HG02623 (cell line): ENCODE data around the gene MITF.

ENCODE experiments used
- ATAC-seq: cut with Tn5 transposase; IDR thresholded peaks from one replicate; pipeline ENCODE4 v1.9.1; 2021; ENCODE audit warnings: moderate library complexity; ENCODE audit not compliant: unreplicated experiment

The MITF gene

DNA sequence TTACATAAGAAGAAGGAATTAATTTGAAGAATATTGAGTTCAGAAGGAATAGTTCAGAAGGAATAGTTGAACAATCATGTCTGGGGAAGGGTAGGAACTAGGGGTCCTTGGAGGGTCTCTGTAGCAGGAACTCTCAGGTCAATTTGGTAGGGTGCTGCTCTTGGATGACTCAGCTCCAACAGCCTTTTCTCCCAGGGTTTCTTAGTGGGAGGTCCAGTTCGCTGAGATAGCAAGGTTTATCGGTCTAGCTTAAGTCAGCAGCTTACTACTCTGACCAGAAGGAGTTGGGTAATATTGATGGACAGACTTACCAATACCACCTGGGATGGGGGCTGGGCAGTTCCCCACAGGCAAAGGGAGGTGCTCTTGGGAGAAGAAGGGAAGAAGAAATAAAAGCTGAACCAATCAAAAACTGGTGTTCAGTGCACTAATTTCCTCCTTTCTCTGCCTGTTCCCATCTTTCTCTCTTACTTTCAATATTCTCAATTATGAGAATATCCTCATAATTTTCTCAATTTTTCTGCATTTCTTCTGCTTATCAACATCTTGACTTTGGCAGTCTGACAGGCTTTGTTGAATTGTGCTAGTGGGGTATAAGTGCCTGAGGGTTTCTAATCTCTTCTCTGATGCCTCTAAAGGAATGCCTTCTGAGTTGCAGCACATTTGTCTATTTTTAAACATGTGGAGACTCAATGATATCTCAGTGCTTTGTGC lies 14.4 kb upstream of the MITF start:
- ATAC-seq = no peak

DNA sequence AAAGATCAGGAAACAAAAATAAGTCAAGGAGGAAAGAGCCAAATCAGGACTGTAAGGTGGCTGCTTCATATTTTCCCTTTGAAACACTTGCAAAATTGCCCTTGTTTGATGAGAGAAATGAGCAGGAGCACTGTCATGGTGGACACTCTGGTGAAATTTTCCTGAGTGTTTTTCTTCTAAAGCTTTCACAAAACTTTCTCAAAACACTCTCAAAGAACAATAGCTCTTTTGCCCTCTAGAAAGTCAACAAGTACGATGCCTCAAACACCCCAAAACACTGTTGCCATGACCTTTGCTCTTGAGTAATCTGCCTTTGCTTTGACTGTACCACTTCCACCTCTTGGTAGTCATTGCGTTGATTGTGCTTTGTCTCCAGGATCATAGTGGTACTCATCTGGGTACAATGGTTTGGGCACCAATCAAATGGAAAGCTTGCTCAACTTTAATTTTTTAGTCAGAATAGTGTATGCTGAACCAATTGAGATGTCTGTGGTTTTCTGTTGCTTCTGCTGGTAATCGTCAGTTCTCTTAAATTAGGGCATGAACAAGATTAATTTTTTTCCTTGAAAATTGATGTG lies 13.2 kb upstream of the MITF start:
- ATAC-seq = no peak

DNA sequence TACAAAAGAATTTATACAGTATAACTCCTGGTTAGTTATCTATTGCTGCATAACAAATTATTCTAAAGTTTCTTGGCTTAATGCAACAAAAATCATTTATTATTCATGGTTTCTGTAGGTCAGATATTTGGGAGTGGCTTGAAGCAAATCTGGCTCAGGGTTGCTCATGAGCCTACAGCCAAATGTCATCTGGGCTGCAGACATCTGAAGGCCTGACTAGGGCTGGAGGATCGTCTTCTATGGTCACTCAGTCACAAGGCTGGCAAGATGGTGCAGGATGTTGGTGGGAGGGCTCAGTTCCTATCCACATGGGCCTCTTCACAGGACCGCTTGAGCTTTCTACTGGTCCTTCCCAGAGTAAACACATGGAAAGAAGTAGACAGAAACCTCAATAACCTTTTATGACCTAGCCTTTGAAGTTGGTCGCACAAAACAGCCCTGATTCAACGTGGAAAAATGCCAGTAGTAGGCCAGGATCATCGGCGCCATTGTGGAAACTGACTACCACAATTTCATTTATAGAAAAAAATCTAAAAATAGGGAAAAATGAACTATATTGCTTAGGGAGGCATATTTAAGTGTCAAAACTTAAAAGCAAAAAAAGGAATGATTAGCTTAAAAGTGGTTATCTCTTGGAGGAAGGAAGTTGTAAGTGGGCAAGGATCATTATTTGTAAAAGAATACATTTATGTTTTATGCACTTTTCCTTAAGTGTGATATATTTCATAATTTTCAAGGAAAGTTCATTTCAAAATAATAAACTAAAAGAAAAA lies 9.9 kb upstream of the MITF start:
- no peak for ATAC-seq

DNA sequence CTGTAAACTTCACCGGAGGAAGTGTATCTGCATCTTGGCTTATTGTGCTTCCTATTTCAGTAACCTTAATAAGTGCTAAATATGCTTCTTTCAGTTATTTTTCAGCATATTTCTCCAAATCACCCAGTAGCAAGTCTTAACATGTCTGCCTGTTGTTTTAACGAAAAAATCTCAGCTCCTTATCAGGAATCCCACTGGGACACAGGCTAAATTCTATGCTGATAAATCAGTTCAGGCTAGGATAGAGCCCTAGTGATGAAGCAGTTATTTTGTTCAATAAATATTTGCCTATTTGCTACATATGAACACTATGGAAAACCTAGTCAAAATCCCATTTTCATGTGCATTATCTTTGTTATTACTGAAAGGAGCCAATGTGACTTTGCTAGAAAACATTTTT lies 8.2 kb upstream of the MITF start:
- no peak for ATAC-seq

DNA sequence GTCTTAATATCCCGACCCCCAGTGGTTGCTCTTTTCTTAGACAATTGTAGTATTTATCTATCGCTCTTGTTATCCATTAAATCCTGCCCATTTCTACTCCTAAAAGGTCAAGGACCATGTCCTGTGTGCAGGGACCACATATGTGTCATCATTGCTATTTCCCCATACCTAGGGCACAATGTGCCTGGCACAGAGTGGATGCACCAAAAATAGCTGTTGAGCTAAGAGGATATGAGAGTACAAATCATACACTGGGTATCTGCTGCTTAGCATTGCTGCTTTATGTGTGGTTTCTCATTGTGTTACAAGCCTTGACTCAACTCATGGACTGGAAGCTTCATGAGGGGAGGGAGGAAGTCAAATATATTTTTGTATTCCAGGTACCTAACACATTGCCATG lies 3.4 kb upstream of the MITF start:
- no peak for ATAC-seq

DNA sequence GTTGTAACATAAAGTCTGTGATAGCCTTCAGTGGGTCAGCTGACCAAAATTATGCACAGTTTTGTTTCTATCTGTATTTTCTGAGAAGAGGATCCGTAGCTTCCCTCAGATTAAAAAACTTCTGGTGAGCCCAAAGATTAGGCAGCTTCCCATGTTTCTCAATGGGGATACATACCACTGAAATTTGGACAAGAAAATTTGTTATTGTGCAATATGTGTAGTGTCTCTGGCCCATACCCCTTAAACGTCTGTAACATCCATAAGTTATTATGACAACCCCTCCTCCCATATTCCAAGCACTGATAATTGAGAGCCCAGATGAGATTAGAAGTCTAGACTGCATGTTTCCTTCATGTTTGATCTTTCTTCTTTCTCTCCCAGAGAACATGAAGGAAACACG lies 1.9 kb upstream of the MITF start:
- ATAC-seq = no peak

DNA sequence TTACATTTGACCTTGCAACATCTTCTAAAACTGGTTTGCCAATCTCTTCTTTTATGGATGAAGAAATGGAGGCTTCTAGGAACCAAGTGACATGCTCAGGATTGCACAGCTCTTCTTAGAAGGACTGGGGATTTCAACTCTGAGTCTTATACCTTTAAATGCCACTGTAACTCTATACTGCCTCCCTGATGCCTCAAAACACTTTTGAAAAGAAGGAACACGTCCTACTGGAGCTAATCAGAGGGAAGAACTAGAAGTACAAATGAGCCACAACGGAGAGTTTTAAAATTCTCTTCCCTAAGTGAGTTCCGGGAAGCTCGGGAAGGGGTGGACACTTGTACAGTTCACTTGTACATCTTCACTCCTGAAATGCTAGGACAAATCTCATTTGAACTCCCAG lies 949 bp upstream of the MITF start:
- no peak for ATAC-seq

DNA sequence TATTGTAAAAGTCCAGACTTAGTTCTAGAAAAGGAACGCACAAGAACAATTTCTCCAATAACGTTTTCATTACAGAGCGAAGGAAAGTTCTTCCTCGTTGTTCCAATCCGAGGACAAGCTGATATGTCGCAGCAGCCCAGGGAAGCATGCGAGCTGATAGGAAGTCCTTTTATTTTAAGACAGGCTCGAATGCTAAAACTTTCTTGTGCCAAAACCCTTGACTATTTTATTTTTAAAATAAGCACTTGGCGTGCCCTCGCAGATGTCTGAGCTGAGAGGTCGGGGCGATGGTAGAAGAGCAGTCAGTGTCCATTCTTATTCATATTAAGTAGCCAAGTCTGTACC lies 433 bp upstream of the MITF start:
- ATAC-seq = no peak

DNA sequence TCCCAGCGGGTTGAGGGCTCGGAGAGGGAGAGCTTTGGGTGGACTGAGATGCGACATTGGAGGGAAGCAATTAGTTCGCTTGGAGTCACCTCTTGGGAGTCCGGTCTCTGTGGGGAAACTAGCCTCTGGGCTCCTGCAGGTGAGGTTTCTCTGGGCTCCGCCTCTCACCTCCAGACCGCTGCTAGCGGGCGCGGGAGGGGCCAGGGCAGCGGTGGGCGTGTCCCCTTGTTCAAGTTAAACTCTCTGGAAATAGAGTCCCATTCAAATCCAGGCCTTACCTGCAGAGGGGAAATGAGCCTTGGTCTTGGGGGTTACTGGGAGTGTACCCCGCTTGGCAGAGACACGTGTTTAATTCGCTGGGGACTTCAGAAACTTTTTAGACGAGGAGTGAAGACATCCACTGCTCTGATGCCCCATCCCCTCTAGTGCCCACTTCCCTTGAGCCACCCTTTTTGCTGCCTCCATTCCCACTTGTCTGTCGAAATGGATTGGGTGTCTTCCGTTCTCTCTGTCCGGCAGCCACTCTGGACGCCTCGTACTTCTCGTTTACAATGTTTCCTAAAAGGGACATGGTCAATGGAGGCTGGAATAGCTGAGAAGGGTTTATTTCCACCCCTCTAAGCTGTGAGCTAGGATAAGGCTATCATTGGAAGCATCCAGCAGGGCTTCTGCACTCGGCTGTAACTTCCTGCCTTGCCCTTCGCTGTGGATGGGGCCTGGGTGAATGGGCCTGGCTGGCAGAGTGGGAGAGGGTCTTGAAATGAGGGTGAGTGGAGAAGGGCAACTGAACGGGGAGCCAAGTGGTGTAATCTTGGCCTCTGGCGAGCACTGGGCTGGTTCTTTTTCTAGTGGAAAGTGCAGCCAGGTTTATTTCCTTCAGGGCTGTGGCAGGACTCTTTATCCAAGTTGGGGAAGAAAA lies 1.1 kb downstream of the MITF start:
- no peak for ATAC-seq

DNA sequence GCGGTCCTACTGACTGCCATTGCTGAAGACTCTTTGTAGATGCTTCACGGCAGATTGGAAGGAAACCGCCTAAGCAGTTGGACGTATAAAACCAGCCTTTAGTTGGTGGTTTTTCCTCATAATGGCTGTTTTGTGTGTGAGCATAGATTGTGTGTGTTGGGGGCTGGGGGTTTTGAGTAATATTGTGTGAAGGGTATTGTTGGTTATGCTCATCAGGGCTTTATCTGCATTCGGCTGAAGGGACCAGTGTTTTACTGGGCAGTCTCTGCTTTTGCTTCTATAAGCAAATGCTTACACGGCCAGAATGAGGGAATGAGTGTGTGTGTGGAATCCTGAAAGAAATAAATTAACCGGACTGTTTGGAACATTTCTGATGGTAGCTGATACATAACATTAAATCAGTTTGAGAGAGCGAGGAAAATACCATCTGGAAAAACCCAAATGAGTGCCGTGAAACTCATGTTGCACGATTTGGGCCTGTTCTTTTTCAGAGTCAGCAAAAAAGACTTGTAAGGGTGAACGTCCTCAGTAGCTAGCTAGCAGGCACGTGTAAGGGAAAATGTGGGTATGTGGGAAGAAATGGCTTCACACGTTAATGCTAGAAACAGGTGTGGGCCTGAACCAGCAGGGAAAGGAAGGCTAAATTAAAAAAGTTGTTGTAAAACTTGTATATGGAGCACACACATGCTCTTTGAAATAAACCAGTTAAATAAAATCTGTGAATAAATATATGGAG lies 1.9 kb downstream of the MITF start:
- no peak for ATAC-seq

DNA sequence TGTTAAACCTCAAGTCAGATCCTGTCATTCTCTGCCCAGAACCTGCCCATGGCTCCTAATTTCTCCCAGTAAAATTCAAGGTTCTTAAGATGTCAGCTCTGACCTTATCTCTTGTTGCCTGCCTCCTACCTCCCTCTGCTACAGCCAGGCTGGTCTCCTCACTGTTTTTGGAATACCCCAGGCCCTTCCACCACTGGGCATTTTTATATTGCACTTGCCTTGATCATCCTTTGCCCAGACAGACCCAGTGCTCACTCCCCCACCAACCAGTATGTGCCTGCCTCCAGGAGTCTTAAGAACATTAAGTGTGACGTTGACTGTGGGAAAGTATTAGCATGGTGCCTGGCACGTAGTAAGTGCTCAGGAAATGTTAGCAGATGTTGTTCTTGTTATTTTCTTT lies 3.1 kb downstream of the MITF start:
- ATAC-seq = no peak

DNA sequence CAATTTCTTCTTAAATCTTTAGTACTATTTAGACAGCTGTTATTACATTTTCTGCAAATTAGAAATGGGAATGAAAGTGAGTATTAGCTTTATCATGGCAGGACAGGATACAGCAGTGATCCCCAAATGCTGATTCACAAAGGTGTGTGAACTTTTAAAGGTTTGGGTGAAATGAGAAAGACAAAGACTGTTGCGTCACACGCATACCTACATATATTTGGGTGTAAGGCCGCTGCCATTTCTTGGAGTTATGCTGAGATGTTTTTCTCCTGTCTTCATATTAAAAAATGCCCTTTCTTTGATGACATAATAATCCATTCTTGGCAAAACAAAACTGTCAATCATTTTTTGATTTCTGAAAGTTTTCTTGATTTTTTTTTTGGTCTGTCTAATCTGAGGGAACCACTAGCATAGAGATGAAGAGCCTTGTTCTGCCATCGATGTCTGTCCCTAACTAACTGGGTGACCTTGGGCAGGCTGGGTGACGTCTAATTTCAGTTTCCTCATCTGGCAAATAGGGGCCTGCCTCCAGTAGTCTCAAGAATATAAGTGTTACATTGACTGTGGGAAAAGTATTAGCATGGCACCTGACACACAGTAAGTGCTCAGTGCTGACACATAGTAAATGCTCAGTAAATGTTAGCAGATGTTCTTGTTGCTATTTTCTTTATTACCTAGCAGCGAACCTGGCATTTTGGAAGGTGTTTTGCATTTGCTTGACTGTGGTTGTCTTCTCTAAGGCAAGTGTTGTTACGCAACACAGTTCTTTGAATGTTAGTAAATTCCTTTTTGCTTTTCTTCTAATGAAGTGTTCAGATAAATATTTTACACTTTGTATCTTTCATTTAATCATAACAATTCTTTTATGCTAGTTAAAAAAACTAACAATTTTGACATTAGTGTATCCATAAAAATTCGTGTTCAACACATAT lies 5.0 kb downstream of the MITF start:
- no peak for ATAC-seq

DNA sequence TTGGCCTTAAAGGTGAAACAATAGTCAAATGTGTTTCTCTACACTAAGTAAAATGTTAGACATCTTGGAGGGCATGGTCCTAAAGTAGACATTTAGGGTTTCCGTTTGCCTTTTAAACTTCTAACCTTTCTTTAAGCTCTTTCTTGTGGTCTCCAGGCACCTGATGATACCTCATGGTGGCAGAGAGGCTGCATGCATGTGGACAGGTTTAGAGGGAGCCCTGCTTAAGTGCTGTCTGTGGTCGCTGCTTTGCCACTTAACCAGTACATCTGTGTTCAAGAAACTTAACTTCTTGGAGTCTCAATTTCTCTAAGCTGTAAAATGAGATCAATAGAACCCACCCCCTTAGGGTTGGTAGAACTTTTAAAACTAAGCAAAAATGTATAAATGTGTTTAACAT lies 6.2 kb downstream of the MITF start:
- ATAC-seq = no peak

DNA sequence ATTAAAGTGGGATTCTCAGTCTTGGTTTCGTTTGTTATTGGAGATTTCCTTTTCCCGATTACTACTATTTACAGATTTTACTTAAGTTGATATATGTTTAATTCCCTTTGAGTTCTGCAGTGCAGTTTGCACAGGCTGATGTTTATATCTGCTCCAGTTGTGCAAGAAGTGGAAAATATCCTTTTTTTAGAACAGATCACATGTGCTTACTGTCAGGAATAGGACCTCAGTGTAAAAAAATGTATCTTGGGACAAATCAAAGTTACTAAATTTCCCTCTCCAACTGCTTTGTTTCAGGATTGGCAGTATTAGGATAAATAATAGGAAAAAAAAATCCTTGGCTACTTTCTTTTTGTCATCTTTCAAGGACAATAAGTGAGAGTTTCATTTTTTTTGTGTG lies 6.9 kb downstream of the MITF start:
- no peak for ATAC-seq

DNA sequence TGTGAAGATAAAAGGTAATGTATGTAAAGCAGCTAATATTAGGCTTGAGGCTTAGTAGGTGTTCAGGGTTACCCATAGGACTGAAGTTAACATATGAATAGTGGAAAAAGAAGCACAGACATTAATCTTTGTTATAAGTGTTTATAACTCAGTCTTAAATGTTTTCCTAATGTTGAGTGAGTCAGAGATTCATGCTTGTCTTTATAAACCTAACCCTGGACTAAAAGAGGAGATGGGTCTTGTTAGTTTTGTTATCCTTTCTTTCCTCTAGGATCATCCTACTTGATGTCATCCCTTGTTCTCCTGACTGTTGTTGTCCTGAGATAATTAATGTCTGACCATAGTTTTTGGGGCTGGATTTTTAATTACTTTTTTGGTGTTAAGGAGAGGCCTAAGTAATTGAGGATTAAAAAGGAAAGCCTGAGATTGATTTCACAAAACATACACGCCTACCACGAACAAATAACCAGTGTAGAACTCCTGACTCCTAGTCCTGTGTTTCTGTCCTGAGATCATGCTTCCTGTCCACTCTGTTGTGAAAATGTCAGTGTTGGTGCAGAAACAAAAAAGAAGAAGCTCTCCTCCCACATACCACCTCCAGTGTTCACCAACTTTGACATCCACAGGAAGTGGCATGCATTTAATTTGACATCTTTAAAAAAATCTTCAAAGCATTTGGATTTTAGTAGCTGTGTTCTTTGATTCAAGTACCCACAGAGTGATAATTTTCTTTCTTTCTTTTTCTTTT lies 8.4 kb downstream of the MITF start:
- ATAC-seq = no peak

DNA sequence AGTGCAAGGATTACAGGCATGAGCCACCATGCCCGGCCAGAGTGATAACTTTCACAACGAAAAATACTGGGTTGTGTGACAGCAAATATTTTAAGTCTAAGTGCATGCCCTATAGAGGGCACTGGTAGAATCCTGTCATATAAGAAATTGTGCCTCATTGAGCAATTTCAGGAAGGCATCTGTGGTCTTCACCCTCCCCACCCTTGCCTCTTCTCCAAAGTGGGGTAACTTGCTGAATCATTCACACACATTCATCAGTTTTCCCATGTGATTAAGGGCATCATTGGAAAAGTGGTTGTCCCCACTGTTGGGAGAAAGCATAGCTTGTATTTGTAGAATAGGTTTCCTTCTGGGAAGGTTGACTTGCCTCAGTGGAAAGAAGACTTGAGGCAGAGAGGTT lies 9.2 kb downstream of the MITF start:
- ATAC-seq = no peak

DNA sequence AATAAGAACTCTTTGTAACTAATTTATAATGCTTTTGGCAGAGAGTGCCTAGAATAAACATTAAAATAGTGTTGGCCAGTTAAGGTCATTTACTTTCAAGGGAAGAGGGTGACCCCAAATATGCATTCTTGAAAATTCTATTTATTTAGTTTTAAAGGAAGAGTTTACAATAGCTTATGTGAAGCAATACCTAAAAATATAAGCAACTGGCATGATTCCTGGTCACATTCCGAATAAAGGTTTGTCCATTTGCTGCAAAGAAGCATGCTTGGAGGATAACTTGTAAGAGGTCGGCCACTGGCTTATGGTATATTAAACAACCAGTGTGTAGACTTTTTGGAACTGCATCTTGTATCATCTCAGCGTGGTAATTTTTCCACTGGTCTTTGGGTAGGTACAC lies 10.2 kb downstream of the MITF start:
- no peak for ATAC-seq

DNA sequence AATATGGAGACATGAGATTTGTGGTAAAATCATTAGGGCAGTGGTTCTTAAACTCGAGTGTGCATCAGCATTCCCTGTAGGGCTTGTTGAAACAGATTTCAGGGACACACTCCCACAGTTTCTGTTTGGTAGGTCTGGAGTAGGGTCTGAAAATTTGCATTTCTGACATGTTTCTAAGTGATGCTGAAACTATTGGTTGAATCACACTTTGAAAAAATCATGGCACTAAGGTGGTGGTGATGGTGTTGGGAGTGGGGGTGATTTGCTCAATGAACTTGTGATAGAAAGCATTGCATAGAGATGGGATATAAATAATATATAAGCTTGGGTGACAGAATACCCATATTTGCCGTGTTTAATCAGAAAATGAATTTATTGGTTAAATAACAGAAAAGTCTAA lies 11.3 kb downstream of the MITF start:
- no peak for ATAC-seq

DNA sequence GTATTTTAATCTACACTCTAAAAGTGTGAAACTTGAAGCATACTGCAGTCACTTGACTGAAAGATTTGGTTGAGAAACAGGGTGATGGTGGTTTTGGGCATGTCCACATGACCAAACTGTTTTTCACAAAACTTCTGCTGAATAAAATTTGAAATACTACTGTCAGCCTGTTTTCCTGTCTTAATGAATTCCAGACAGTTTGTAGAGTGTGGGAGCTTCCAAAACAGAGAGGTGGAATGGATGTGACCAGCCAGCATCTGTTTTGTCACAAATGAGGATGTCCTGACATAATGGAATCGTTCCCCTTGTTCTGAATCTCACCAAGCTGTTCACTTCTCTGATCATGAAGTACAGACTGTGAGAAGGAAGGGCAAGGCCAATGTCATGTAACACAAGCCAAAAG lies 11.8 kb downstream of the MITF start:
- no peak for ATAC-seq
